ENCODE results near the gene KCNA2. TPM values are rescaled to one million over a fixed set of nuclear protein-coding genes. Genes with fewer than 3 reads are reported as not detected.

Gene KCNA2
- total RNA-seq, 1 donor from 2014 or later, result 0.71 TPM

GRCh38 chr1:110605446-110605845 lies 712 bp downstream of the KCNA2 start:
- DNase-seq, result no peak
- peak overlapping the region; percentile 62 for H3K27ac ChIP-seq (replicated peaks)
- no peaks in the 10 kb centered on the region for H3K9me3 ChIP-seq (replicated peaks)
- peaks cover 34% of the 10 kb centered on the region for H3K4me1 ChIP-seq
- H3K27me3 ChIP-seq (ENCODE audit: low read depth), result peaks cover 98% of the 10 kb centered on the region
- TF ChIP-seq, protein P1, sequence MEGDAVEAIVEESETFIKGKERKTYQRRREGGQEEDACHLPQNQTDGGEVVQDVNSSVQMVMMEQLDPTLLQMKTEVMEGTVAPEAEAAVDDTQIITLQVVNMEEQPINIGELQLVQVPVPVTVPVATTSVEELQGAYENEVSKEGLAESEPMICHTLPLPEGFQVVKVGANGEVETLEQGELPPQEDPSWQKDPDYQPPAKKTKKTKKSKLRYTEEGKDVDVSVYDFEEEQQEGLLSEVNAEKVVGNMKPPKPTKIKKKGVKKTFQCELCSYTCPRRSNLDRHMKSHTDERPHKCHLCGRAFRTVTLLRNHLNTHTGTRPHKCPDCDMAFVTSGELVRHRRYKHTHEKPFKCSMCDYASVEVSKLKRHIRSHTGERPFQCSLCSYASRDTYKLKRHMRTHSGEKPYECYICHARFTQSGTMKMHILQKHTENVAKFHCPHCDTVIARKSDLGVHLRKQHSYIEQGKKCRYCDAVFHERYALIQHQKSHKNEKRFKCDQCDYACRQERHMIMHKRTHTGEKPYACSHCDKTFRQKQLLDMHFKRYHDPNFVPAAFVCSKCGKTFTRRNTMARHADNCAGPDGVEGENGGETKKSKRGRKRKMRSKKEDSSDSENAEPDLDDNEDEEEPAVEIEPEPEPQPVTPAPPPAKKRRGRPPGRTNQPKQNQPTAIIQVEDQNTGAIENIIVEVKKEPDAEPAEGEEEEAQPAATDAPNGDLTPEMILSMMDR (IDR thresholded peaks at IDR 0.05; ENCODE audit: borderline replicate concordance), result no peak
- H3K4me3 ChIP-seq, result peak overlapping the region; percentile 74
- H3K36me3 ChIP-seq, result no peaks in the 10 kb centered on the region
- intact Hi-C loops (cut with micrococcal nuclease), result no loop called here

DNA sequence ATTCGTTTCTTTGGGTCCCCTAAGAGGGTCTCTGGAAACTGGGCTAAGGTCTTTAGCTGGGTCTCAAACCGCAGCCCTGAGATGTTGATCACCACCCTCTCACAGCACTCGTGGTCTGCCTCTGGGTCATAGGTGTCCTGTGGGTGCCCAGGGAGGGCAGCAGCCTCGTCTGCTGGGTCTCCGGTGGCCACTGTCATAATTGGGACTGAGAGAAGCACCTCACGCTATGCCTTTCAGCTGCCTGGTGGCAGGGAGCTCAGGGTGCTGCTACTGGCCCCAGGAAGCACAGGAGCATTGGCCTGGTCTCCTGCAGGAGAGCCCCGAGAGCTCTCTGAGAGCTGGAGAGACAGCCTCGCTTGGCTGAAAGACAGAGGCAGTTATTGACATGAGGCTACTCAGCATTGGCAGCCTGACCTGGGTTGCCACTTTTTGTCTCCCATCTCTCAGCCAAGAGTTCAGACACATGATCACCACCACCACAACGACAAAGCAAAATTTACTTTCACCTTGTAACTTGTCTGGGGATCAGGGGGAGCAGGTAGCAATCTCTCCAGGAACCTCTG lies 1.5 kb downstream of the KCNA2 start:
- intact Hi-C loops (cut with micrococcal nuclease), result no loop called here
- Histone ChIP-seq H3K4me3 (no peak overlapping the region), H3K27me3 (ENCODE audit: low read depth) (peaks cover 96% of the 10 kb centered on the region), H3K4me1 (peaks cover 34% of the 10 kb centered on the region), H3K36me3 (no peaks in the 10 kb centered on the region), H3K9me3 (replicated peaks) (no peaks in the 10 kb centered on the region), H3K27ac (replicated peaks) (no peak overlapping the region)
- TF ChIP-seq, protein P1 (IDR thresholded peaks at IDR 0.05; ENCODE audit: borderline replicate concordance), result no peak
- no peak for DNase-seq

GRCh38 chr1:110603058-110603457 lies 3.1 kb downstream of the KCNA2 start:
- TF ChIP-seq, protein P1 (IDR thresholded peaks at IDR 0.05; ENCODE audit: borderline replicate concordance), result no peak
- Histone ChIP-seq H3K36me3 (no peaks in the 10 kb centered on the region), H3K27me3 (ENCODE audit: low read depth) (peaks cover 93% of the 10 kb centered on the region), H3K9me3 (replicated peaks) (no peaks in the 10 kb centered on the region), H3K27ac (replicated peaks) (peak overlapping the region; percentile 50), H3K4me3 (no peak overlapping the region), H3K4me1 (peaks cover 34% of the 10 kb centered on the region)
- DNase-seq, result no peak
- intact Hi-C loops (cut with micrococcal nuclease), result no loop called here

DNA sequence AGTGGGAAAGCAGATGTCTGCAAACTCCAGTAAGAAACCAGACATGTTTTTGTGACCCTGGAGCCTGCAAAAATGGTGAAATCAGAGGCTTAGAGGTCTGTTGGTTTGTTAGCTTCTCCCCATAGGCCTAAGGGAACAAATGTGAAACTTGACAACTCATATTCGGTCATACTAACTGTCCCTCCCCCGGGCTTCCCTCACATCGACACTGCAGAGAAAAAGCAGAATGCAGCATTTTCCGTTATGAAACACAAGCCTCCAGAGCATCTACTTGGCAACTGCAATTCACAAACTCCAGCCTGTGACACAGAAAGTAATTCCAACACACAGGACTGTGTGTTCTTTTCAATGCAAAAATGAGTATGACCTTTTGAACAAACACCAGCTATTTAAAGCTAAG lies 3.7 kb downstream of the KCNA2 start:
- H3K4me1 ChIP-seq, result peaks cover 29% of the 10 kb centered on the region
- no peaks in the 10 kb centered on the region for H3K36me3 ChIP-seq
- H3K27me3 ChIP-seq (ENCODE audit: low read depth), result peaks cover 92% of the 10 kb centered on the region
- H3K27ac ChIP-seq (replicated peaks), result peak overlapping the region; percentile 50
- TF ChIP-seq, protein P1 (IDR thresholded peaks at IDR 0.05; ENCODE audit: borderline replicate concordance), result no peak
- H3K9me3 ChIP-seq (replicated peaks), result no peaks in the 10 kb centered on the region
- intact Hi-C loops (cut with micrococcal nuclease), result no loop called here
- DNase-seq, result no peak
- no peak overlapping the region for H3K4me3 ChIP-seq

DNA sequence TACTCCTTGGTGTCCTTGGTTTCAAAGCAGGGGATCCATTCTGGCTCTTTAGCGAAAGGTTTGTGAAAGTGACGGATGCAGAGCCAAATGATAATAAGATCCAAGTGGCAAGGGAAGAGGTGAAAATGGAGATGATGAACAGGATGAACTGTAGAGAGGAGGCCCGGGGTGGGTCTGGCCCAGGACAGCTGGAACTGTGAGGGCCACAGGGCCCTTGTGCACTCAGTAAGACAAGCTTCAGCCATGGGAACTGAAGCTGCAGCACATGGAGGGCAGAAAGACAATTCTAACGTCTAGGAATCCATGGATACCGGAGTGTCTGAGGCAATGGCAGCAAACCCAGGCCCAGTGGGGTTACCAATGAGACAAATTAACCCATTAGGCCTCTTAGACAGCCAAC lies 4.8 kb downstream of the KCNA2 start:
- DNase-seq, result no peak
- intact Hi-C loops (cut with micrococcal nuclease), result no loop called here
- TF ChIP-seq, protein P1 (IDR thresholded peaks at IDR 0.05; ENCODE audit: borderline replicate concordance), result no peak
- H3K27me3 ChIP-seq (ENCODE audit: low read depth), result peaks cover 92% of the 10 kb centered on the region
- no peak overlapping the region for H3K27ac ChIP-seq (replicated peaks)
- no peaks in the 10 kb centered on the region for H3K9me3 ChIP-seq (replicated peaks)
- H3K4me1 ChIP-seq, result peaks cover 19% of the 10 kb centered on the region
- H3K4me3 ChIP-seq, result no peak overlapping the region
- no peaks in the 10 kb centered on the region for H3K36me3 ChIP-seq

Data from left ventricle myocardium inferior (tissue), 1 donor.